B cell (primary cell): ENCODE results near the gene FMNL2. TPM values are rescaled to one million over a fixed set of nuclear protein-coding genes. Genes with fewer than 3 reads are reported as not detected.

ENCODE experiments used
- ATAC-seq: fragments of 200-7000 bp; cut with Tn5 transposase; one replicate; pipeline ENCODE4 v1.10.0; 2021; ENCODE audit warnings: low read depth, mild to moderate bottlenecking, moderate number of reproducible peaks, moderate library complexity
- CTCF ChIA-PET: fragments of 350-600 bp; sonication (Branson Sonifier 250); formaldehyde crosslinking; loops from one replicate; lab custom pipeline; 2021; ENCODE audit warnings: antibody characterized with exemption, inconsistent platforms; lab: Charles Lee
- POLR2A ChIA-PET: fragments of 350-600 bp; sonication (Branson Sonifier 250); formaldehyde crosslinking; loops from one replicate; lab custom pipeline; 2021; ENCODE audit warnings: antibody characterized with exemption; lab: Charles Lee
- DNase-seq: peaks from one replicate; pipeline ENCODE4 v3.0.0; 2013
- H2AFZ ChIP-seq: 2 replicates; pipeline ENCODE4 v1.6.1; 2012; ENCODE audit warnings: mild to moderate bottlenecking, low read depth, low read length; ENCODE audit not compliant: insufficient read depth, poor library complexity, severe bottlenecking
- H3K27ac ChIP-seq, 2 donors: 1 replicate in 1 of 2; 2 replicates in 1 of 2; pipeline ENCODE4 v1.5.1; 2012 to 2013; ENCODE audit warnings: low read length in 2 of 2, mild to moderate bottlenecking in 2 of 2, moderate library complexity in 1 of 2
- H3K27me3 ChIP-seq, 4 experiments: fragments of 200-600 bp in 1 of 4; sonication (generic) in 1 of 4; replicated peaks in 1 of 4; 1 replicate in 2 of 4; 2 replicates in 2 of 4; pipeline versions ENCODE4 v1.6.1 to v1.7.0; 2013 to 2016; ENCODE audit warnings: low read length in 3 of 4, mild to moderate bottlenecking in 2 of 4, mixed read lengths in 1 of 4, moderate library complexity in 1 of 4; ENCODE audit not compliant: insufficient read depth in 4 of 4, control insufficient read depth in 3 of 4; ENCODE audit errors: control extremely low read depth in 1 of 4
- H3K36me3 ChIP-seq, 2 experiments: replicated peaks in 1 of 2; 1 replicate in 1 of 2; 2 replicates in 1 of 2; pipeline versions ENCODE4 v1.6.1 to v1.7.1; 2013; ENCODE audit warnings: low read length in 1 of 2; ENCODE audit not compliant: insufficient read depth in 2 of 2, control insufficient read depth in 1 of 2; ENCODE audit errors: control extremely low read depth in 1 of 2, extremely low read depth in 1 of 2
- H3K4me1 ChIP-seq, 2 donors: fragments of 200-600 bp in 1 of 2; sonication (generic) in 1 of 2; 1 replicate in 1 of 2; 2 replicates in 1 of 2; pipeline versions ENCODE4 v1.5.1 to v1.6.1; 2013 to 2017; ENCODE audit warnings: low read length in 2 of 2; ENCODE audit not compliant: control insufficient read depth in 2 of 2, insufficient read depth in 2 of 2
- H3K4me2 ChIP-seq: replicated peaks from 2 replicates; pipeline ENCODE3; 2012; ENCODE audit warnings: mild to moderate bottlenecking, low read depth, low read length; ENCODE audit not compliant: poor library complexity, severe bottlenecking
- H3K4me3 ChIP-seq, 5 experiments: fragments of 200-600 bp in 1 of 5; sonication (generic) in 1 of 5; 1 replicate in 3 of 5; 2 replicates in 2 of 5; pipeline versions ENCODE4 v1.5.1 to v1.7.0; 2011 to 2016; ENCODE audit warnings: low read length in 4 of 5, mild to moderate bottlenecking in 4 of 5, low read depth in 2 of 5, control low read depth in 1 of 5, moderate library complexity in 1 of 5; ENCODE audit not compliant: insufficient read depth in 1 of 5; ENCODE audit errors: control extremely low read depth in 1 of 5, extremely low read depth in 1 of 5
- H3K79me2 ChIP-seq: fragments of 200-600 bp; sonication (generic); one replicate; pipeline ENCODE4 v1.6.0; 2016; ENCODE audit warnings: low read length; ENCODE audit not compliant: control insufficient read depth, insufficient read depth
- H3K9ac ChIP-seq: fragments of 200-600 bp; sonication (generic); 2 replicates; pipeline ENCODE4 v1.6.1; 2017; ENCODE audit warnings: mild to moderate bottlenecking, low read length, moderate library complexity
- H3K9me3 ChIP-seq, 3 donors: one replicate each; pipeline versions ENCODE4 v1.6.1 to v1.7.1; 2013; ENCODE audit warnings: low read length in 2 of 3; ENCODE audit not compliant: control insufficient read depth in 2 of 3, insufficient read depth in 1 of 3; ENCODE audit errors: control extremely low read depth in 1 of 3
- H4K20me1 ChIP-seq: 2 replicates; pipeline ENCODE4 v1.6.0; 2012; ENCODE audit warnings: mild to moderate bottlenecking, low read length; ENCODE audit not compliant: insufficient read depth, control insufficient read depth, poor library complexity, severe bottlenecking
- H3K27ac Mint-ChIP-seq: one replicate; pipeline ENCODE4 v1.8.0; 2021; ENCODE audit warnings: mixed read lengths
- H3K27me3 Mint-ChIP-seq: one replicate; pipeline ENCODE4 v1.8.0; 2021; ENCODE audit warnings: mixed read lengths
- H3K4me1 Mint-ChIP-seq: one replicate; pipeline ENCODE4 v1.8.0; 2021; ENCODE audit warnings: mixed read lengths
- H3K4me3 Mint-ChIP-seq: one replicate; pipeline ENCODE4 v1.8.0; 2021; ENCODE audit warnings: mixed read lengths
- H3K9me3 Mint-ChIP-seq: one replicate; pipeline ENCODE4 v1.8.0; 2022; ENCODE audit warnings: mixed read lengths; ENCODE audit not compliant: insufficient read depth
- CTCF ChIP-seq: fragments of 200-600 bp; IDR thresholded peaks from one replicate; pipeline ENCODE4 v1.8.0; 2022; ENCODE audit warnings: antibody characterized with exemption, mild to moderate bottlenecking
- EZH2 ChIP-seq: IDR thresholded peaks from 2 replicates; pipeline ENCODE4 v1.6.1; 2012; ENCODE audit warnings: borderline replicate concordance, low read depth, mild to moderate bottlenecking, moderate library complexity, low read length; ENCODE audit not compliant: insufficient read depth, poor library complexity, severe bottlenecking
- WGBS: methylation state at CpG from one replicate; pipeline ENCODE4 v1.1.5; 2013; ENCODE audit warnings: missing lambda C conversion rate; ENCODE audit not compliant: insufficient coverage; 5-methylcytosine and 5-hydroxymethylcytosine counted together
- intact Hi-C: fragments of 100-400 bp; cut with micrococcal nuclease; formaldehyde crosslinking; loops from one replicate; pipeline ENCODE4 v1.10.0; 2022
- polyA plus RNA-seq: library from polyadenylated mRNA; depleted of rRNA; stranded (reverse); fragments of >200 nt; gene quantifications from 2 replicates; pipeline ENCODE4 v1.2.3, GENCODE V29; 2012
- total RNA-seq, 2 donors: library from RNA; stranded (reverse); fragments of 120-200 nt in 1 of 2; gene quantifications; 1 replicate in 1 of 2; 2 replicates in 1 of 2; pipeline versions ENCODE4 v1.2.3 to v1.2.4, GENCODE V29; 2013 to 2022

Gene FMNL2
- total and polyA plus RNA-seq, 2 donors (not counting 1 experiment from before 2014, with no cell fraction given) = 0.73 to 8.8 TPM

- POLR2A ChIA-PET = no interaction called here
- H3K9me3 ChIP-seq = no peaks in the 10 kb centered on the region
- no peaks in the 10 kb centered on the region for H3K36me3 ChIP-seq
- H3K27me3 ChIP-seq = no peaks in the 10 kb centered on the region
- ATAC-seq = no peak
- CTCF ChIA-PET = no interaction called here
- WGBS = 57% methylated on average over 3 of the region's 3 CpGs
- H3K4me2 ChIP-seq = no peak overlapping the region
- H3K4me1 ChIP-seq = no peaks in the 10 kb centered on the region
- no peak overlapping the region for H3K4me3 Mint-ChIP-seq
- no peaks in the 10 kb centered on the region for H3K9me3 Mint-ChIP-seq
- H3K79me2 ChIP-seq = no peaks in the 10 kb centered on the region
- H3K27ac Mint-ChIP-seq = no peak overlapping the region
- peaks cover 3% of the 10 kb centered on the region for H3K4me1 Mint-ChIP-seq
- H3K27ac ChIP-seq = no peak overlapping the region
- DNase-seq = no peak
- H2AFZ ChIP-seq = no peak overlapping the region
- no peak overlapping the region for H3K9ac ChIP-seq
- no peak overlapping the region for H3K4me3 ChIP-seq
- no peaks in the 10 kb centered on the region for H3K27me3 Mint-ChIP-seq
- no peak for TF ChIP-seq CTCF
- no peak for TF ChIP-seq EZH2
- H4K20me1 ChIP-seq = no peaks in the 10 kb centered on the region
- intact Hi-C loops = no loop called here
Observed at GRCh38 chr2:152372438-152372984, 37.5 kb downstream of the FMNL2 start.

- Mint-ChIP-seq H3K4me3 (no peak overlapping the region), H3K4me1 (peaks cover 4% of the 10 kb centered on the region), H3K27ac (no peak overlapping the region), H3K27me3 (no peaks in the 10 kb centered on the region), H3K9me3 (no peaks in the 10 kb centered on the region)
- no peak for TF ChIP-seq EZH2
- no peak for TF ChIP-seq CTCF
- ChIA-PET CTCF (no interaction called here), POLR2A (no interaction called here)
- no peak overlapping the region for H3K4me2 ChIP-seq
- no peak overlapping the region for H3K4me3 ChIP-seq
- 100% methylated on average over 1 of the region's 1 CpG for WGBS
- no peaks in the 10 kb centered on the region for H3K4me1 ChIP-seq
- no peaks in the 10 kb centered on the region for H3K27me3 ChIP-seq
- H3K79me2 ChIP-seq = no peaks in the 10 kb centered on the region
- no peak for DNase-seq
- no peaks in the 10 kb centered on the region for H4K20me1 ChIP-seq
- no peak overlapping the region for H2AFZ ChIP-seq
- no peak overlapping the region for H3K27ac ChIP-seq
- no peak overlapping the region for H3K9ac ChIP-seq
- intact Hi-C loops = no loop called here
- H3K36me3 ChIP-seq = no peaks in the 10 kb centered on the region
- H3K9me3 ChIP-seq = no peaks in the 10 kb centered on the region
- no peak for ATAC-seq
Observed at GRCh38 chr2:152375174-152375573, 40.2 kb downstream of the FMNL2 start.
